Breast epithelium (tissue), 4 donors: ENCODE data around the gene CAMTA1. TPM values are rescaled to one million over a fixed set of nuclear protein-coding genes. Genes with fewer than 3 reads are reported as not detected.

ENCODE experiments used
- DNase-seq, 2 donors: peaks; one replicate each; pipeline ENCODE4 v3.0.0-alpha.2; 2019; ENCODE audit warnings: low spot score in 2 of 2
- H3K27ac ChIP-seq, 2 donors: fragments of 200-600 bp; sonication (generic) in 1 of 2; one replicate each; pipeline ENCODE4 v1.5.1; 2016 to 2019; ENCODE audit warnings: mild to moderate bottlenecking in 1 of 2
- H3K27me3 ChIP-seq, 2 donors: fragments of 200-600 bp; sonication (generic) in 1 of 2; one replicate each; pipeline versions ENCODE4 v1.5.1 to v1.6.0; 2017 to 2019; ENCODE audit warnings: control low read depth in 1 of 2, mild to moderate bottlenecking in 1 of 2
- H3K36me3 ChIP-seq: fragments of 200-600 bp; one replicate; pipeline ENCODE4 v1.5.1; 2019
- H3K4me1 ChIP-seq, 2 donors: fragments of 200-600 bp; sonication (generic); one replicate each; pipeline ENCODE4 v1.5.1; 2016 to 2019; ENCODE audit warnings: control low read depth in 1 of 2
- H3K4me3 ChIP-seq, 3 donors: fragments of 200-600 bp; sonication (generic); 1 replicate in 2 of 3; 2 replicates in 1 of 3; pipeline ENCODE4 v1.5.1; 2016 to 2019; ENCODE audit warnings: mild to moderate bottlenecking in 3 of 3, moderate library complexity in 2 of 3
- H3K9me3 ChIP-seq, 2 donors: fragments of 200-600 bp; sonication (generic) in 1 of 2; one replicate each; pipeline ENCODE4 v1.5.1; 2016 to 2019; ENCODE audit warnings: control low read depth in 1 of 2
- CTCF ChIP-seq, 3 donors: fragments of 450-650 bp; IDR thresholded peaks; one replicate each; pipeline ENCODE4 v1.5.1; 2016 to 2017; ENCODE audit warnings: antibody characterized with exemption in 3 of 3, mild to moderate bottlenecking in 3 of 3, moderate library complexity in 3 of 3
- POLR2A ChIP-seq: fragments of 450-650 bp; IDR thresholded peaks from one replicate; pipeline ENCODE4 v1.6.1; 2016; ENCODE audit warnings: antibody characterized with exemption, mild to moderate bottlenecking, moderate library complexity
- POLR2AphosphoS5 ChIP-seq, 3 donors: sonication (generic); formaldehyde crosslinking; IDR thresholded peaks; one replicate each; pipeline ENCODE4 v1.6.1; 2017; ENCODE audit warnings: antibody characterized with exemption in 3 of 3
- intact Hi-C: fragments of 100-400 bp; cut with DNase I; formaldehyde crosslinking; loops from one replicate; pipeline ENCODE4 v1.15.1; 2023; ENCODE audit warnings: low total_unique reads
- total RNA-seq, 3 donors: library from RNA; depleted of rRNA; stranded (reverse); fragments of >200 nt; gene quantifications; one replicate each; pipeline ENCODE4 v1.1.0, GENCODE V29; 2016

The CAMTA1 gene
- total RNA-seq, 3 donors from 2014 or later: 53.4 to 84.0 (median 61.9) TPM

- Histone ChIP-seq H3K9me3 (no peaks in the 10 kb centered on the region), H3K4me1 (no peaks in the 10 kb centered on the region), H3K27ac (no peak overlapping the region), H3K36me3 (no peaks in the 10 kb centered on the region), H3K4me3 (no peak overlapping the region), H3K27me3 (peaks cover 0 to 5% of the 10 kb centered on the region in 2 donors)
- TF ChIP-seq POLR2AphosphoS5 (IDR thresholded peaks at IDR 0.05) (no peak), CTCF (IDR thresholded peaks at IDR 0.05) (no peak), POLR2A (no peak)
- intact Hi-C loops: no loop called here
- DNase-seq: no peak
Measured at GRCh38 chr1:7519181-7519860, 734.1 kb downstream of the CAMTA1 start.

GRCh38 chr1:7519861-7520395 lies 734.7 kb downstream of the CAMTA1 start:
- Histone ChIP-seq H3K4me1 (no peaks in the 10 kb centered on the region), H3K27me3 (peaks cover 0 to 5% of the 10 kb centered on the region in 2 donors), H3K27ac (no peak overlapping the region), H3K36me3 (no peaks in the 10 kb centered on the region), H3K4me3 (no peak overlapping the region), H3K9me3 (no peaks in the 10 kb centered on the region)
- DNase-seq: no peak
- TF ChIP-seq POLR2A (no peak), POLR2AphosphoS5 (IDR thresholded peaks at IDR 0.05) (no peak), CTCF (IDR thresholded peaks at IDR 0.05) (no peak)
- intact Hi-C loops: no loop called here

GRCh38 chr1:7520496-7520895 lies 735.2 kb downstream of the CAMTA1 start:
- no peak overlapping the region for H3K4me3 ChIP-seq
- H3K27ac ChIP-seq: no peak overlapping the region
- intact Hi-C loops: no loop called here

GRCh38 chr1:7524341-7525337 lies 739.4 kb downstream of the CAMTA1 start:
- H3K9me3 ChIP-seq: no peaks in the 10 kb centered on the region
- no peaks in the 10 kb centered on the region for H3K27me3 ChIP-seq
- H3K36me3 ChIP-seq: no peaks in the 10 kb centered on the region
- no peak overlapping the region for H3K4me3 ChIP-seq
- H3K27ac ChIP-seq: no peak overlapping the region
- TF ChIP-seq POLR2A (no peak), POLR2AphosphoS5 (IDR thresholded peaks at IDR 0.05) (no peak), CTCF (IDR thresholded peaks at IDR 0.05) (no peak)
- no peaks in the 10 kb centered on the region for H3K4me1 ChIP-seq
- DNase-seq: no peak
- intact Hi-C loops: no loop called here

More at GRCh38 chr1:7520496-7520895, 735.2 kb downstream of the CAMTA1 start:
- Histone ChIP-seq H3K9me3 (no peaks in the 10 kb centered on the region), H3K36me3 (no peaks in the 10 kb centered on the region), H3K4me1 (no peaks in the 10 kb centered on the region), H3K27me3 (peaks cover 0 to 5% of the 10 kb centered on the region in 2 donors)
- DNase-seq: no peak
- TF ChIP-seq POLR2A (no peak), POLR2AphosphoS5 (IDR thresholded peaks at IDR 0.05) (no peak), CTCF (IDR thresholded peaks at IDR 0.05) (no peak)
